ENCODE data around the gene ANTKMT.

Gene ANTKMT

GRCh38 chr16:720990-721764 is at the start of gene ANTKMT:
Gene ANTKMT, plus strand, starts transcription at chr16:721146. Its CDS starts 129 bp downstream, at chr16:721275.
- Mint-ChIP-seq H3K4me3 (peak within 1 kb of the TSS; percentile 82), H3K9me3 (no peaks in the 10 kb centered on the region), H3K4me1 (peaks cover 14% of the 10 kb centered on the region), H3K36me3 (no peaks in the 10 kb centered on the region), H3K27ac (peak within 1 kb of the TSS; percentile 62), H3K27me3 (peaks cover 2% of the 10 kb centered on the region)

- no peak overlapping the region for H3K27ac Mint-ChIP-seq
- no peaks in the 10 kb centered on the region for H3K36me3 Mint-ChIP-seq
- H3K4me3 Mint-ChIP-seq = no peak overlapping the region
- no peaks in the 10 kb centered on the region for H3K9me3 Mint-ChIP-seq
- no peaks in the 10 kb centered on the region for H3K27me3 Mint-ChIP-seq
- H3K4me1 Mint-ChIP-seq = peaks cover 7% of the 10 kb centered on the region
Observed at GRCh38 chr16:671353-672131, 49.4 kb upstream of the ANTKMT start.

- Mint-ChIP-seq H3K4me3 (no peak overlapping the region), H3K4me1 (peaks cover 7% of the 10 kb centered on the region), H3K27ac (no peak overlapping the region), H3K36me3 (no peaks in the 10 kb centered on the region), H3K9me3 (no peaks in the 10 kb centered on the region), H3K27me3 (peaks cover 1% of the 10 kb centered on the region)
Observed at GRCh38 chr16:672371-672770, 48.6 kb upstream of the ANTKMT start.

- Mint-ChIP-seq H3K36me3 (no peaks in the 10 kb centered on the region), H3K27ac (no peak overlapping the region), H3K9me3 (no peaks in the 10 kb centered on the region), H3K4me3 (no peak overlapping the region), H3K27me3 (peaks cover 1% of the 10 kb centered on the region), H3K4me1 (peaks cover 4% of the 10 kb centered on the region)
Observed at GRCh38 chr16:672851-673250, 48.1 kb upstream of the ANTKMT start.

GRCh38 chr16:673399-673991 is 47.5 kb upstream of the ANTKMT start:
- Mint-ChIP-seq H3K27ac (no peak overlapping the region), H3K4me3 (no peak overlapping the region), H3K27me3 (peaks cover 1% of the 10 kb centered on the region), H3K36me3 (no peaks in the 10 kb centered on the region), H3K4me1 (peaks cover 4% of the 10 kb centered on the region), H3K9me3 (no peaks in the 10 kb centered on the region)

GRCh38 chr16:674214-674881 is 46.6 kb upstream of the ANTKMT start:
- Mint-ChIP-seq H3K27me3 (peaks cover 1% of the 10 kb centered on the region), H3K4me3 (no peak overlapping the region), H3K9me3 (no peaks in the 10 kb centered on the region), H3K27ac (no peak overlapping the region), H3K36me3 (no peaks in the 10 kb centered on the region), H3K4me1 (peaks cover 10% of the 10 kb centered on the region)

- Mint-ChIP-seq H3K4me3 (peak within 1 kb of the TSS; percentile 11), H3K4me1 (peaks cover 9% of the 10 kb centered on the region), H3K27ac (no peak within 1 kb of the TSS), H3K36me3 (no peaks in the 10 kb centered on the region), H3K27me3 (peaks cover 1% of the 10 kb centered on the region), H3K9me3 (no peaks in the 10 kb centered on the region)
Observed at GRCh38 chr16:674968-675883, 45.7 kb upstream of the ANTKMT start, which contains the start of gene RHBDL1. Gene RHBDL1, plus strand, starts transcription at chr16:675671. Its CDS starts 120 bp downstream, at chr16:675791.

- H3K9me3 Mint-ChIP-seq = no peaks in the 10 kb centered on the region
- peaks cover 1% of the 10 kb centered on the region for H3K27me3 Mint-ChIP-seq
- peaks cover 11% of the 10 kb centered on the region for H3K4me1 Mint-ChIP-seq
- no peak overlapping the region for H3K27ac Mint-ChIP-seq
- no peaks in the 10 kb centered on the region for H3K36me3 Mint-ChIP-seq
- H3K4me3 Mint-ChIP-seq = no peak overlapping the region
Observed at GRCh38 chr16:675884-676564, 44.9 kb upstream of the ANTKMT start.

GRCh38 chr16:676565-676902 is 44.4 kb upstream of the ANTKMT start:
- H3K27me3 Mint-ChIP-seq = peaks cover 1% of the 10 kb centered on the region
- no peak overlapping the region for H3K4me3 Mint-ChIP-seq
- no peaks in the 10 kb centered on the region for H3K36me3 Mint-ChIP-seq
- peaks cover 16% of the 10 kb centered on the region for H3K4me1 Mint-ChIP-seq
- no peaks in the 10 kb centered on the region for H3K9me3 Mint-ChIP-seq
- H3K27ac Mint-ChIP-seq = no peak overlapping the region

- H3K4me3 Mint-ChIP-seq = peak overlapping the region; percentile 11
- H3K27me3 Mint-ChIP-seq = peaks cover 1% of the 10 kb centered on the region
- H3K4me1 Mint-ChIP-seq = peaks cover 19% of the 10 kb centered on the region
- H3K9me3 Mint-ChIP-seq = no peaks in the 10 kb centered on the region
- no peaks in the 10 kb centered on the region for H3K36me3 Mint-ChIP-seq
- no peak overlapping the region for H3K27ac Mint-ChIP-seq
Observed at GRCh38 chr16:676913-677312, 44.0 kb upstream of the ANTKMT start.

GRCh38 chr16:677316-678190 is 43.4 kb upstream of the ANTKMT start:
- Mint-ChIP-seq H3K36me3 (peaks cover 2% of the 10 kb centered on the region), H3K27me3 (peaks cover 1% of the 10 kb centered on the region), H3K4me3 (no peak overlapping the region), H3K4me1 (peaks cover 23% of the 10 kb centered on the region), H3K27ac (no peak overlapping the region), H3K9me3 (no peaks in the 10 kb centered on the region)

- peaks cover 3% of the 10 kb centered on the region for H3K36me3 Mint-ChIP-seq
- H3K27ac Mint-ChIP-seq = no peak overlapping the region
- H3K27me3 Mint-ChIP-seq = peaks cover 1% of the 10 kb centered on the region
- no peak overlapping the region for H3K4me3 Mint-ChIP-seq
- H3K9me3 Mint-ChIP-seq = no peaks in the 10 kb centered on the region
- H3K4me1 Mint-ChIP-seq = peaks cover 24% of the 10 kb centered on the region
Observed at GRCh38 chr16:678209-678857, 42.6 kb upstream of the ANTKMT start.
